DND-41 (cell line): ENCODE results near the gene PTER.
A peak's percentile ranks its signal among the peaks of the same experiment; 100 is the strongest.

ENCODE experiments used
- ATAC-seq: fragments of 200-7000 bp; cut with Tn5 transposase; 3 replicates; pipeline ENCODE4 v1.9.1; 2021; ENCODE audit warnings: low read depth; ENCODE audit not compliant: insufficient read depth
- DNase-seq: peaks from one replicate; pipeline ENCODE4 v3.0.0-alpha.2; 2020
- H2AFZ ChIP-seq: 2 replicates; pipeline ENCODE4 v1.6.0; 2012; ENCODE audit warnings: low read depth, low read length
- H3K27ac ChIP-seq: 2 replicates; pipeline ENCODE4 v1.5.1; 2012; ENCODE audit warnings: low read length, inconsistent platforms
- H3K27me3 ChIP-seq: fragments of 200-600 bp; sonication (generic); 2 replicates; pipeline ENCODE4 v1.6.0; 2012; ENCODE audit warnings: low read length, mild to moderate bottlenecking, inconsistent platforms; ENCODE audit not compliant: insufficient read depth, poor library complexity
- H3K36me3 ChIP-seq: 2 replicates; pipeline ENCODE4 v1.5.1; 2012; ENCODE audit warnings: low read length, inconsistent platforms; ENCODE audit not compliant: insufficient read depth
- H3K4me1 ChIP-seq: 2 replicates; pipeline ENCODE4 v1.5.1; 2012; ENCODE audit warnings: mild to moderate bottlenecking, low read length; ENCODE audit not compliant: insufficient read depth
- H3K4me2 ChIP-seq: 2 replicates; pipeline ENCODE4 v1.6.0; 2012; ENCODE audit warnings: mild to moderate bottlenecking, moderate library complexity, low read length, inconsistent platforms; ENCODE audit not compliant: insufficient read depth
- H3K4me3 ChIP-seq, 2 experiments: fragments of 200-600 bp in 1 of 2; shearing (Covaris generic) in 1 of 2; 2 replicates each; pipeline ENCODE4 v1.5.1; 2012 to 2016; ENCODE audit warnings: inconsistent platforms in 2 of 2, low read length in 2 of 2, mild to moderate bottlenecking in 2 of 2, low read depth in 1 of 2, moderate library complexity in 1 of 2
- H3K79me2 ChIP-seq: 2 replicates; pipeline ENCODE4 v1.6.0; 2012; ENCODE audit warnings: low read length, inconsistent platforms; ENCODE audit not compliant: insufficient read depth
- H3K9ac ChIP-seq: 2 replicates; pipeline ENCODE4 v1.6.0; 2012; ENCODE audit warnings: low read depth, mild to moderate bottlenecking, inconsistent platforms, low read length, moderate library complexity
- H3K9me3 ChIP-seq: 2 replicates; pipeline ENCODE4 v1.5.1; 2012; ENCODE audit warnings: low read length, moderate library complexity, mild to moderate bottlenecking, inconsistent platforms; ENCODE audit not compliant: insufficient read depth, severe bottlenecking
- H4K20me1 ChIP-seq: 2 replicates; pipeline ENCODE4 v1.6.0; 2012; ENCODE audit warnings: low read length; ENCODE audit not compliant: insufficient read depth
- CTCF ChIP-seq: IDR thresholded peaks from 2 replicates; pipeline ENCODE4 v1.5.1; 2012; ENCODE audit warnings: borderline replicate concordance, low read length, moderate library complexity, mild to moderate bottlenecking; ENCODE audit not compliant: poor library complexity, severe bottlenecking; ENCODE audit errors: extremely low read depth
- EZH2 ChIP-seq: IDR thresholded peaks from 3 replicates; pipeline ENCODE4 v1.6.1; 2012; ENCODE audit warnings: borderline replicate concordance, low read depth, mild to moderate bottlenecking, moderate library complexity, low read length, inconsistent platforms; ENCODE audit not compliant: severe bottlenecking

Gene PTER

DNA sequence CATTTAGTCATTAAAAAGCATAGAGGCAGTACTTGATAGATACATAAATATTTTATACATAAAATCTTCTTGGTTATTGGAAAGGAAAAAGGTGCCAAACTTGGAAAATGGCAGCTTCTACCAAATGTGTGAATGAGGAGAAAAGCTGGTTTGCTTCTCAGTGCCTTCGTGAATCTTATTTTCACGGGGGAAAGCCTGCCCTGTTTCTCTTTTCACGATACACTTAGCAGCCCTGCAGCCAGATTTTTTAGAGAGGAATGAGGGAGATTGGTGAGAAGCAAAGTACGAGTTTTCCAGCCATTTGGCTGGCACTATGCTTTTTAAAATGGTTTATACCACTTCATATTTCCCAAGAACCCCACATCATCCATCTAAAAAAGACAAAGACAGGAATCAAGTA, 107.8 kb downstream of the PTER start:
- Histone ChIP-seq H2AFZ (no peak overlapping the region), H3K4me1 (no peaks in the 10 kb centered on the region), H3K27me3 (no peaks in the 10 kb centered on the region), H3K4me3 (no peak overlapping the region), H3K79me2 (no peaks in the 10 kb centered on the region), H4K20me1 (no peaks in the 10 kb centered on the region), H3K4me2 (no peak overlapping the region), H3K27ac (no peak overlapping the region), H3K36me3 (no peaks in the 10 kb centered on the region), H3K9me3 (no peaks in the 10 kb centered on the region), H3K9ac (no peak overlapping the region)
- DNase-seq (no peak), ATAC-seq (no peak)
- TF ChIP-seq CTCF = no peak
- no peak for TF ChIP-seq EZH2

- Histone ChIP-seq H3K4me1 (no peaks in the 10 kb centered on the region), H3K9me3 (no peaks in the 10 kb centered on the region), H4K20me1 (no peaks in the 10 kb centered on the region), H3K79me2 (no peaks in the 10 kb centered on the region), H3K27ac (no peak overlapping the region), H3K36me3 (no peaks in the 10 kb centered on the region), H3K9ac (no peak overlapping the region), H3K27me3 (no peaks in the 10 kb centered on the region), H3K4me2 (no peak overlapping the region), H2AFZ (no peak overlapping the region), H3K4me3 (no peak overlapping the region)
- peak; percentile 61 for TF ChIP-seq CTCF
- TF ChIP-seq EZH2 = no peak
- DNase-seq (no peak), ATAC-seq (peak; percentile 42; the same call in 1 of the 3 replicates)
Observed at GRCh38 chr10:16545116-16545736, 108.4 kb downstream of the PTER start.

GRCh38 chr10:16547973-16548372, 111.2 kb downstream of the PTER start:
- no peaks in the 10 kb centered on the region for H3K27me3 ChIP-seq

More at GRCh38 chr10:16547973-16548372, 111.2 kb downstream of the PTER start:
- ATAC-seq (no peak), DNase-seq (no peak)
- no peaks in the 10 kb centered on the region for H3K9me3 ChIP-seq
- no peak overlapping the region for H3K4me2 ChIP-seq
- no peak overlapping the region for H3K4me3 ChIP-seq
- no peaks in the 10 kb centered on the region for H3K4me1 ChIP-seq
- no peak overlapping the region for H3K9ac ChIP-seq
- TF ChIP-seq EZH2 = no peak
- TF ChIP-seq CTCF = no peak
- H3K27ac ChIP-seq = no peak overlapping the region
- no peaks in the 10 kb centered on the region for H4K20me1 ChIP-seq
- H3K36me3 ChIP-seq = no peaks in the 10 kb centered on the region
- no peaks in the 10 kb centered on the region for H3K79me2 ChIP-seq
- H2AFZ ChIP-seq = no peak overlapping the region
